ENCODE data around the gene GATM. TPM values are rescaled to one million over a fixed set of nuclear protein-coding genes. Genes with fewer than 3 reads are reported as not detected.

Gene GATM
- total and polyA plus RNA-seq, 2 of the 4 experiments (the other 2 are of a cell fraction), result 0.10 to 0.18 TPM

GRCh38 chr15:45378149-45378912 lies at the start of gene GATM (continued):
- TF ChIP-seq CTCF (conservative IDR thresholded peaks at IDR 0.05; ENCODE audit: low read depth, low read length) (peak; percentile 55), CEBPB (IDR thresholded peaks at IDR 0.05; ENCODE audit: low read depth, low read length) (no peak)

DNA sequence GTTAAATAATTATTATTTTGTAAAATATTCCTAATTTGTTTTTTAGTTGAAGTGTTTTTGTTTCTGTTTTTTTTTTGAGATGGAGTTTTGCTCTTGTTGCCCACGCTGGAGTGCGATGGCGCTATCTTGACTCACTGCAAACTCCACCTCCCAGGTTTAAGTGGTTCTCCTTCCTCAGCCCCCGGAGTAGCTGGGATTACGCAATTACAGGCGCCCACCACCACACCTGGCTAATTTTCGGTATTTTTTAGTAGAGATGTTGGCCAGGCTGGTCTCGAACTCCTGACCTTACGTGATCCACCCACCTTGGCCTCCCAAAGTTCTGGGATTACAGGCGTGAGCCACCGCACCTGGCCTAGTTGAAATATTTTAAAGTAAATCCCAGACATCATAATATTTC lies 48.7 kb upstream of the GATM start:
- Histone ChIP-seq H2AFZ (replicated peaks; ENCODE audit: low read length, poor library complexity) (no peak overlapping the region), H3K79me1 (ENCODE audit: low read depth in 1 of 2, low read length in 2 of 2) (no peaks in the 10 kb centered on the region), H4K91ac (ENCODE audit: insufficient read depth, low read depth, low read length) (no peak overlapping the region), H4K8ac (ENCODE audit: low read depth in 2 of 2, low read length in 2 of 2) (no peak overlapping the region), H4K5ac (ENCODE audit: low read depth, low read length) (no peak overlapping the region), H2BK5ac (ENCODE audit: low read depth, low read length, poor library complexity, severe bottlenecking) (no peak overlapping the region), H3K56ac (ENCODE audit: extremely low read depth, insufficient read depth, low read length) (no peak overlapping the region), H2AK5ac (ENCODE audit: low read depth, low read length) (no peak overlapping the region), H3K4me3 (ENCODE audit: insufficient read depth, low read depth, low read length) (no peak overlapping the region), H3K9ac (ENCODE audit: low read depth, low read length) (no peak overlapping the region), H3K23ac (ENCODE audit: low read depth, low read length) (no peak overlapping the region), H3K36me3 (ENCODE audit: control insufficient read depth, insufficient read depth, low read length) (no peaks in the 10 kb centered on the region; the same call in 1 of the 2 replicates), H2BK20ac (ENCODE audit: low read depth, low read length) (no peak overlapping the region), H2AK9ac (replicated peaks; ENCODE audit: low read depth, low read length, poor library complexity) (no peak overlapping the region), H2BK120ac (ENCODE audit: low read depth, low read length) (no peak overlapping the region), H3K4me2 (ENCODE audit: low read depth, low read length) (no peak overlapping the region), H3K14ac (replicated peaks; ENCODE audit: low read depth, low read length) (no peak overlapping the region), H3K27me3 (ENCODE audit: control insufficient read depth, insufficient read depth, low read length) (peaks cover 2% of the 10 kb centered on the region; the same call in 1 of the 2 replicates), H3K18ac (ENCODE audit: low read depth, low read length) (no peak overlapping the region), H4K20me1 (ENCODE audit: insufficient read depth, low read length) (no peaks in the 10 kb centered on the region), H3K27ac (ENCODE audit: insufficient read depth, low read length) (no peak overlapping the region), H3K4me1 (ENCODE audit: control insufficient read depth, insufficient read depth, low read length) (no peaks in the 10 kb centered on the region), H2BK15ac (ENCODE audit: low read depth, low read length) (no peak overlapping the region), H3K9me3 (ENCODE audit: control insufficient read depth, insufficient read depth, low read length) (no peaks in the 10 kb centered on the region), H3K9me1 (ENCODE audit: insufficient read depth, low read length) (no peaks in the 10 kb centered on the region), H3K4ac (ENCODE audit: low read depth, low read length) (no peak overlapping the region)
- POLR2A ChIA-PET (ENCODE audit: unreplicated experiment), result interaction anchor here (0.6 kb wide), 1 partner anchor 59 kb away, joined by 3 read pairs; no protein-coding TSS in a partner anchor
- ATAC-seq (ENCODE audit: low read depth), result no peak
- in situ Hi-C loops (cut with MboI; ENCODE audit: low sequenced_read_pairs) (no loop called here), intact Hi-C loops (cut with micrococcal nuclease) (no loop called here), dilution Hi-C loops (cut with HindIII; ENCODE audit: low sequenced_read_pairs, unreplicated experiment) (no loop called here)
- DNase-seq, result no peak
- WGBS, 2 experiments (ENCODE audit: extremely low coverage in 2 of 2, insufficient read length in 1 of 2), result no CpG with 5 or more reads among the region's 11 CpGs
- CTCF ChIA-PET, result interaction anchor here (0.8 kb wide), 1 partner anchor 30 kb away, joined by 5 read pairs; no protein-coding TSS in a partner anchor
- no TSS peak for BruUV-seq (replicated peaks)
- peak; percentile 64; the same call in 1 of the 2 replicates for TF ChIP-seq CEBPB (IDR thresholded peaks at IDR 0.05; ENCODE audit: low read depth, low read length)
- TF ChIP-seq NFE2L2 (IDR thresholded peaks at IDR 0.05; ENCODE audit: low read depth, low read length), result no peak
- no peak for TF ChIP-seq MXI1 (IDR thresholded peaks at IDR 0.05; ENCODE audit: borderline replicate concordance, low read depth, low read length)
- no peak for TF ChIP-seq CTCF (conservative IDR thresholded peaks at IDR 0.05; ENCODE audit: low read depth, low read length)
- TF ChIP-seq MAFK (IDR thresholded peaks at IDR 0.05; ENCODE audit: low read depth, low read length), result no peak
